ENCODE data around the gene C4orf51. TPM values are rescaled to one million over a fixed set of nuclear protein-coding genes. Genes with fewer than 3 reads are reported as not detected.

The C4orf51 gene
- total RNA-seq, 1 experiment from 2014 or later = not detected

DNA sequence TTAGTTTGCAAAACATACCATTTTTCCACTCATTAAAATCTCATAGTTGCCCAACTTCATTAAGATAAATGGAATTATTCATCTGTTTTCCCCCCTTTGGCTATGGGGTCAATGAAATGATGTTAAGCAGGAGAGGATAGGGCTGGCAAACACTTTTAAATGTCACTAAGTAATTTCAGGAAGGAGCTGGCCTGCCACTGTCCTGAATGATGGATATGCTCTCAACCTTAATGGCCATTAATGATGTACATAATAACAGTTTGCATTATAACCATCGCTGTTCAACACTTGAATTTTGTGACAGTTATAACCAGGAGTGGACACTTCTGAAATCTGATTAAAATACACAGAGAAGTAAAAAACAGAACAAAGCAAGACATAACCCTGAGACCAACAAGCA, 77.2 kb downstream of the C4orf51 start:
- Mint-ChIP-seq H3K27me3 (ENCODE audit: unreplicated experiment) (no peaks in the 10 kb centered on the region), H3K9me3 (ENCODE audit: low read depth, unreplicated experiment) (no peaks in the 10 kb centered on the region), H3K4me1 (ENCODE audit: low read depth, unreplicated experiment) (no peaks in the 10 kb centered on the region), H3K27ac (ENCODE audit: unreplicated experiment) (no peak overlapping the region), H3K36me3 (ENCODE audit: insufficient read depth, unreplicated experiment) (peaks cover 5% of the 10 kb centered on the region), H3K4me3 (ENCODE audit: low read depth, unreplicated experiment) (no peak overlapping the region)
- no TSS peak for BruUV-seq (replicated peaks)
- intact Hi-C loops (cut with micrococcal nuclease; ENCODE audit: unreplicated experiment) = no loop called here
- CTCF ChIA-PET = interaction anchor here (0.7 kb wide), 1 partner anchor 33 kb away, joined by 3 read pairs; no protein-coding TSS in a partner anchor
- no peak for DNase-seq
- TF ChIP-seq, protein P1, sequence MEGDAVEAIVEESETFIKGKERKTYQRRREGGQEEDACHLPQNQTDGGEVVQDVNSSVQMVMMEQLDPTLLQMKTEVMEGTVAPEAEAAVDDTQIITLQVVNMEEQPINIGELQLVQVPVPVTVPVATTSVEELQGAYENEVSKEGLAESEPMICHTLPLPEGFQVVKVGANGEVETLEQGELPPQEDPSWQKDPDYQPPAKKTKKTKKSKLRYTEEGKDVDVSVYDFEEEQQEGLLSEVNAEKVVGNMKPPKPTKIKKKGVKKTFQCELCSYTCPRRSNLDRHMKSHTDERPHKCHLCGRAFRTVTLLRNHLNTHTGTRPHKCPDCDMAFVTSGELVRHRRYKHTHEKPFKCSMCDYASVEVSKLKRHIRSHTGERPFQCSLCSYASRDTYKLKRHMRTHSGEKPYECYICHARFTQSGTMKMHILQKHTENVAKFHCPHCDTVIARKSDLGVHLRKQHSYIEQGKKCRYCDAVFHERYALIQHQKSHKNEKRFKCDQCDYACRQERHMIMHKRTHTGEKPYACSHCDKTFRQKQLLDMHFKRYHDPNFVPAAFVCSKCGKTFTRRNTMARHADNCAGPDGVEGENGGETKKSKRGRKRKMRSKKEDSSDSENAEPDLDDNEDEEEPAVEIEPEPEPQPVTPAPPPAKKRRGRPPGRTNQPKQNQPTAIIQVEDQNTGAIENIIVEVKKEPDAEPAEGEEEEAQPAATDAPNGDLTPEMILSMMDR (IDR thresholded peaks at IDR 0.05; ENCODE audit: unreplicated experiment) = no peak

DNA sequence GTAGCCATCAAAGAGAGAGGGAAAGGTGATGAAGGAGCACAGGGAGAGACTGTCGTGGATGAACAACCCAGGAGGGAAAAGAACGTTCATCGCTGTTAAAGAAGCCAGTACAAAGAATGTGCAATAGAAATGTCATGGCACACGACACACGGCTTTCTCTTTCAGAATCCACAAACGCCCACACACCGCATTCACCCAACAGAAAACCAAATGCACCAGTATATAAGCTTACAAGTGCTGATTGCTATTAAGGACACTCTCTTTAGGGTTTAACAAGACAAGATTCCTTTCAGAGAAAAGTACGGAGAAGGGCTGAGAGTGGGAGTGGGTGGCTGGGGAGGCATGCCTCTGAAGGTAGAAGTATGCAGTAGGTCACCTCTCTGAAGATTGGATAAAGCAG, 80.2 kb downstream of the C4orf51 start:
- Mint-ChIP-seq H3K4me1 (ENCODE audit: low read depth, unreplicated experiment) (no peaks in the 10 kb centered on the region), H3K9me3 (ENCODE audit: low read depth, unreplicated experiment) (no peaks in the 10 kb centered on the region), H3K4me3 (ENCODE audit: low read depth, unreplicated experiment) (no peak overlapping the region), H3K27me3 (ENCODE audit: unreplicated experiment) (no peaks in the 10 kb centered on the region), H3K27ac (ENCODE audit: unreplicated experiment) (no peak overlapping the region), H3K36me3 (ENCODE audit: insufficient read depth, unreplicated experiment) (peaks cover 11% of the 10 kb centered on the region)
- intact Hi-C loops (cut with micrococcal nuclease; ENCODE audit: unreplicated experiment) = no loop called here
- BruUV-seq (replicated peaks) = no TSS peak
- CTCF ChIA-PET = interaction anchor here (0.7 kb wide), 1 partner anchor 12 kb away, joined by 3 read pairs; no protein-coding TSS in a partner anchor
- no peak for DNase-seq
- TF ChIP-seq, protein P1 (IDR thresholded peaks at IDR 0.05; ENCODE audit: unreplicated experiment) = no peak

DNA sequence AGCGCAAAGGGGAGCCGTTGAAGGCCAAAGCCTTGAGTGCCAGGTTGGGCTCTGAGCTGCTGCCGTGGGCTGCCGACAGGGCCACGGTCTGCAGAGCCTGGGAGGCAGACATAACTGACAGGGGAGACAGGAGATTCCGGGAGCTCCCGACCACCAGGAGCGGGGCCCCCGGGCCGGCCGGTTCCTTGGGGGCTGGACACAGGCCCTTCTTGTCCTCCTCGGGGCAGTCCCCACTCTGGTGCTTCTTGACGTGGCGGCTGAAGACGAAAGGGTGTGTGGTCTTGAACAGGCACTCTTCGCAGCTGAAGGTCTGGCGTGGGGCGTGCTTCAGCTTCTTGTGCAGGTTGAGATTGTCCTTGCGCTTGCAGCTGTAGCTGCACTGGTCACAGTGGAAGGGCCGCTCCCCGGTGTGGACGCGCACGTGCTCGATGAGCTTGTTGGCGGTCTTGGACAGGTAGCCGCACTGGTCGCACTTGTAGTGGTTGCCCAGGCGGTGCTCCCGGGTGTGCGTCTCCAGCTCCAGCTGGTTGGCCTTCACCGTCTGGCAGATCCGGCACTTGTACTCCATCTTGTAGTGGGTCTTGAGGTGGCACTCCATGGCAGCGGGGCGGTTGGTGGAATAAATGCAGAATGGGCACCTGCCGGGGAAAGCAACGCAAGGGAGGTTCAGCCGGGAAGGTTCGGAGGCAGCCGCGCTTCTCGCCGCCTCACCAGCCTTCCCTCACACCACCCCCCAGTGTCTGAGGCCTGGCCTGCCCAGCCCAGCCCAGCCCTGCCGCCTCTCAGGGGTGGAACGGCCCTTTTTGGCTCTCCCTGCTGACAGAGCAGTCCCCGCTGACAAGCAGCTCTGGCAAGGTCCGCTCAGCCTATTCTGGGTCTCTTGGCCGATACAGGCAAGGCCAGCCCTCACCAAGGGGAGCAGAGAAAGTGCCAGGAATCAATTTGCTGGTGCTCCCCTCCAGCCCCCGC, 81.3 kb downstream of the C4orf51 start:
- no peak for DNase-seq
- Mint-ChIP-seq H3K4me1 (ENCODE audit: low read depth, unreplicated experiment) (no peaks in the 10 kb centered on the region), H3K27me3 (ENCODE audit: unreplicated experiment) (no peaks in the 10 kb centered on the region), H3K4me3 (ENCODE audit: low read depth, unreplicated experiment) (no peak overlapping the region), H3K36me3 (ENCODE audit: insufficient read depth, unreplicated experiment) (peaks cover 11% of the 10 kb centered on the region), H3K27ac (ENCODE audit: unreplicated experiment) (no peak overlapping the region), H3K9me3 (ENCODE audit: low read depth, unreplicated experiment) (no peaks in the 10 kb centered on the region)
- intact Hi-C loops (cut with micrococcal nuclease; ENCODE audit: unreplicated experiment) = no loop called here
- TF ChIP-seq, protein P1 (IDR thresholded peaks at IDR 0.05; ENCODE audit: unreplicated experiment) = no peak
- CTCF ChIA-PET = interaction anchor here (0.7 kb wide), 1 partner anchor 377 kb away, joined by 3 read pairs; no protein-coding TSS in a partner anchor
- no TSS peak for BruUV-seq (replicated peaks)

DNA sequence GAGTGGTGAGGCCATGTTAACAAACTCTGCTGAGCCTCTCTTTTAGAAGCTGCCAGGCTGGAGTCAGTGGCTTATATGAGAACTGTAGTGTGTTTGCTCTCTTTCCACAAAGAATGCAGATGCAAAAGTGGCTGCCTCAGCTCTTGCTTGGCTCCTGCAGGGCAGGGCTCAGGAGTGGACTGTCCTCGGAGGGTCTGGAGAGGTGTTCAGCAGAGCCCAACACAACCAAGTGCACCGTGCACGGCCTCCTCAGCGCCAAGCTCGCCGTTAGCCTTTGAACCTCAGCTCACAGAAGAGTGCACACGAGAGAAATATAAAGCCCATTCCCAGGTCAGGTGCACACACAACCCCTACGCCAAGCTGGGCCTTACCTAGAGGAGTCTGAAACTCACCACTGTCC, 82.8 kb downstream of the C4orf51 start:
- no TSS peak for BruUV-seq (replicated peaks)
- intact Hi-C loops (cut with micrococcal nuclease; ENCODE audit: unreplicated experiment) = no loop called here
- H3K36me3 Mint-ChIP-seq (ENCODE audit: insufficient read depth, unreplicated experiment) = peaks cover 15% of the 10 kb centered on the region
- CTCF ChIA-PET = no interaction called here
- H3K27ac Mint-ChIP-seq (ENCODE audit: unreplicated experiment) = no peak overlapping the region
- no peaks in the 10 kb centered on the region for H3K9me3 Mint-ChIP-seq (ENCODE audit: low read depth, unreplicated experiment)
- H3K4me1 Mint-ChIP-seq (ENCODE audit: low read depth, unreplicated experiment) = no peaks in the 10 kb centered on the region
- no peaks in the 10 kb centered on the region for H3K27me3 Mint-ChIP-seq (ENCODE audit: unreplicated experiment)
- TF ChIP-seq, protein P1 (IDR thresholded peaks at IDR 0.05; ENCODE audit: unreplicated experiment) = no peak
- no peak overlapping the region for H3K4me3 Mint-ChIP-seq (ENCODE audit: low read depth, unreplicated experiment)
- no peak for DNase-seq
